IPS DF 19.7 (cell line): Measurements from ENCODE around the gene BMPER.
A peak's percentile ranks its signal among the peaks of the same experiment; 100 is the strongest.

ENCODE experiments used
- DNase-seq: peaks from one replicate; pipeline ENCODE4 v3.0.0-alpha.2; 2013; ENCODE audit warnings: low read depth, low spot score

BMPER gene

DNA sequence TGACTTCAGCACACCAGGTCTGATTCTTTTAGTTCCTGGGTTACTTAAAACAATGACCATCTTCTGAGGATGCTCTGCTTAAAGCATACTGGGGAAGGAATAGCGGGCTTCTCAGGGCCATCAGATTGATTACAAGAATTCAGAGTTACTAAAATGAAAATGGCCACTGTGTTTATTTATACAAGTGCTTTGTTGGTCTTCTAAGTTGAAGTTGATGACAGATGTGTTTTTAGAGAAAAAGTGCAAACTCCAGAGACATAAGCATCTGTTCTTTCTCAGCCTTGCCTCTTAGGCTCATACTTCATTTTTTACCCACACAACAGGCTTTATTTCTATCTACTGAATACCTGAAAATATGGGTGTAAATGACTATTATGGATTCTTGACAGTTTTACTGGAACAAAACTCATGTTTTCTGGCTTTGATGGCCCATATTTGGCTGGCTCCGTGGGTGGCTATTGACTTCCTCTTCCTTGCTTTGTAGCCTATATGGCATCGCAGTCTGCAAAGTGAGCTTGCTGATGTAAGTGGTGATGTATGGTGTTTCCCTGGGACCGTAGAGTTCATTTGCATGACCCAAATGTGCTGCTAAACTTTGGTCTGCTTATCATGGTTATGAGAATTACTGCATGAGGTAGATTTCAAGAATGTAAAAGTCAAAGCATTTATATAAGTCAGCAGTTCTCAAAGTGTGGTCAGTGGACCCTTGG, 121.3 kb downstream of the BMPER start:
- no peak for DNase-seq

- DNase-seq, result no peak
Measured at GRCh38 chr7:34031156-34031555, 125.8 kb downstream of the BMPER start.

DNA sequence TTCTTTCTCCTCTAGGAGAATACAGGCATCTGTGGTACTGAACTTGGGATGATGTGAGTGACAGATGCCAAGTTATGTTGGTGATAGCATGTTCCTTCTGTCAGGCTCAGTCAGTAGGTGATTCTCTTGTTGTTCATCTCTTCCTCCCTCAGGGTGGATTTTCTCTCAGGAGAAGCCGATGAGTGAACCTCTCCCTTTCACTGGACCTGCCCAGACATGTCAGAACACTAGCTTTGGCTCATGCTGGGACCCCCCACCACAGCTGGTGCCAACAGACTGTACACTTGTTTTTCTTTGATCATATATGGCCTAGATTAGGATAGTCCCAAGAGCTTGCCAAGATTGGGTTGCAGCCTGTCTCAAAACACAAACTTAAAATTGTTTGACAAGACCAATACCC, 129.4 kb downstream of the BMPER start:
- no peak for DNase-seq

- DNase-seq, result no peak
Measured at GRCh38 chr7:34036051-34036920, 130.9 kb downstream of the BMPER start.

DNA sequence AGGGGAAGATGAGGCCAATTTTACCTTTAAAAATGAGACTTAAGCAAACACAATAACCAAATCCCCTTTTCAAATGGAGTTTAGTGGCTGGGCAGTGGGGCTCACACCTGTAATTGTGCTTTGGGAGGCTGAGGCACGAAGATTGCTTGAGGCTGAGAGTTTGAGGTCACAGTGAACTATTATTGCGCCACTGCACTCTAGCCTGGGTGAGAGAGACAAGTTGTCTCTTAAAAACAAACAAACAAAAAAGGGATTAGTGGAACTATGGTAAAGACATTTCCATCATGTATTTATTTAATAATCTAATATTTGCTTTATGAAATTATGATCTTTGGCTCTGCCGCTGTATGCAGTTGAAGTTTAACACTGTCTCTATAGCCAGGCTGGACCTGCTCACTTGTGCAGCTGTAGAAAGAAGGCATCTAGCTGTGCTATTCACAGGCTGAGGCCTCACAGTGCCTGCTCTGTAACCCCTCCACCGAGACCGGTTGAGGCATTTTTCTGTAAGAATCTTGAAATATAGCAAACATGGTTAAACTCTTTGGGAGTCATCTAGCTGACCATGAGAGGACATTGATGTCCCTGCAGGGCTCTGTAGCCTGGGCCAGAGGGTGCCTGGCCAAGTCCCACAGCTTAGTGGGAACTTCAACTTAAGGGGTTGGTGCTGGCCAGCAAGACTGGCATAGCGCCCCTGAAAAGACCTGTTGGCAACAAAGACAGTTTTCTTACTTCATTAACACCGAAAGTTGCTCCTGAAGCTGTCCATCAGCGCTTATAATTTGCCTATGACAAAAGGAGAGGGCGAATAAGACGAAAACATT, 131.8 kb downstream of the BMPER start:
- DNase-seq, result no peak

- no peak for DNase-seq
Measured at GRCh38 chr7:34038816-34039470, 133.6 kb downstream of the BMPER start.

DNA sequence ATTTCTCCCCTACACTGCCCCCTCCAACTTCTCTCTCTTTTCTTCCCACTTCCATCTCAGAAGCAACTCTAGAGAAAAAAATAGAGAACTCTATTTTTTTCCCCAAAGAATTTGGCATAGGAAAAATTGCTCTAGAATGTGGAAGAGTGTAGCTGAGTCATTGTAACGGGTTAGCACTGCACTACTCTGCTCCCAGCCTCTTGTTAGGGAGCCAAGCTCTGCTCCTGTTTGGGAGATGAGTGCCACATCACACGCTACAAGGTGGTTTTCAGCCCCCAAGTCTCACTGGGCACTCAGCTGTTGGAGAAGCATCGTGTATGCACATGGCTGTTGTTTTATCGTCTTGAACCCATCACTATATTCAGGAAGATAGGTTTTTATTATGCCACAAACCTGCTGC, 136.4 kb downstream of the BMPER start:
- no peak for DNase-seq

DNA sequence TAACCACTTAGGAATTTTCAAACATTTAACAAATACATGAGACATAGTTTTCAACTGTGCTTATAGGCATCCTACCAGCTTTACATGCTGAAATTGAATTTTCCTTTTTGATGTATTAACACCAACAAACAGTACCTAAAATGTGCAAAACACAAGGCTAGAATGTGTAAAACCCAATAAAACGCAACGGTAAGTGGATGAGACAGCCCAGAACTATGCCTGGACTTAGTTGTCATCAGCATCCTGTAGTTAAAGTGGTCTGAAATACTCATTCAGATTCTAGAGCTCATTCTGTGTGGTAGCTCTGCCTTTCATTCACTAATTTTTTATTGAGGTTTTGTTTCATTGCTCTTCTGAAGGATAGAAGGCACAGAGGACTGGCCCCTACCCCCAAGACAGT, 137.1 kb downstream of the BMPER start:
- DNase-seq, result no peak

- DNase-seq, result no peak
Measured at GRCh38 chr7:34043461-34044305, 138.3 kb downstream of the BMPER start.

- no peak for DNase-seq
Measured at GRCh38 chr7:34044306-34044643, 138.9 kb downstream of the BMPER start.

DNA sequence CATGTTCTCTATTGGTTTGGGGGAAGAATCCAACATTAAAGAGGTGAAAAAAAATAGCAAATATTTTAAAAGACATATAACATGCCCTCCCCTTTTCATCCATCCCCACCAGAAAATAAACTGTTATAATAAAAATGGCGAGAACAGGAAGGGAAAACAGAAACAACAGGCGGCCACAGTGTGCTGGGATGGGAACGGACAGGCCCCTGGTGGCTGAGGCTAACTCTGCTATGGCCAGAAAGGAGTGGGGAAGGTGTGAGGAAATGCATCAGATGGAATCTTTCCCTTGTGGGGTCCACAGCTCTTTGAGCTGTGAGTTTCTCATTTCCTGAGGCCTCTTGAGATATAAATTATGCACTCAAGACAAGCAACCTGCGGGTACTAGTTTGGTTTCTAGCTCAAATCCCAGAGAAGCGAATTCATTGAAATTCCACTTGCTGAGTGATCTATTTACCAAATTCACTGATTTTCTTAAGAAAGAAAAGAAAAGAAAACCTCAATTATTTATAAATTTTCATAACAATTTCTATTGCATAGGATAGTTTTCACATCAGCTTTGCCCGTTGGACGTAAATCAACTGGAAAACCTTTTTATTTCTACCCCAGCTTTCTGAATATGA, 139.5 kb downstream of the BMPER start:
- no peak for DNase-seq

- DNase-seq, result no peak
Measured at GRCh38 chr7:34048445-34048844, 143.1 kb downstream of the BMPER start.

- DNase-seq, result no peak
Measured at GRCh38 chr7:34054075-34054474, 148.7 kb downstream of the BMPER start.

- no peak for DNase-seq
Measured at GRCh38 chr7:34057136-34057535, 151.8 kb downstream of the BMPER start.

GRCh38 chr7:34057956-34058355, 152.6 kb downstream of the BMPER start:
- no peak for DNase-seq

DNA sequence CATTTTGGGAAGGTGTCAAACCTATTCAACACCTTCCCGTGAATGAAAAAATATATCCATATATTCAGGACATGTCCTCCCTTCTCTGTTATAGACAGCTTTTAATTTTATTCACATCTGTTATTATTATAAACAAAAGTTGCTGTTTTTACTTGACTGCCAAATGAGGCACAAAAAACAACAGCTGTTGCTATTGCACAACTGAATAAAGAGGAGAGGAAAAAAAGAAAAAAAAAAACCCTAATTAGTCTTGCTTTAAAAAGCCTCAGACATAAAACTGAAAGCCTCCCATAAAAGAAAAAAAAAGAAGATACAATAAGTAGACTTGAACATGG, 153.4 kb downstream of the BMPER start:
- no peak for DNase-seq

DNA sequence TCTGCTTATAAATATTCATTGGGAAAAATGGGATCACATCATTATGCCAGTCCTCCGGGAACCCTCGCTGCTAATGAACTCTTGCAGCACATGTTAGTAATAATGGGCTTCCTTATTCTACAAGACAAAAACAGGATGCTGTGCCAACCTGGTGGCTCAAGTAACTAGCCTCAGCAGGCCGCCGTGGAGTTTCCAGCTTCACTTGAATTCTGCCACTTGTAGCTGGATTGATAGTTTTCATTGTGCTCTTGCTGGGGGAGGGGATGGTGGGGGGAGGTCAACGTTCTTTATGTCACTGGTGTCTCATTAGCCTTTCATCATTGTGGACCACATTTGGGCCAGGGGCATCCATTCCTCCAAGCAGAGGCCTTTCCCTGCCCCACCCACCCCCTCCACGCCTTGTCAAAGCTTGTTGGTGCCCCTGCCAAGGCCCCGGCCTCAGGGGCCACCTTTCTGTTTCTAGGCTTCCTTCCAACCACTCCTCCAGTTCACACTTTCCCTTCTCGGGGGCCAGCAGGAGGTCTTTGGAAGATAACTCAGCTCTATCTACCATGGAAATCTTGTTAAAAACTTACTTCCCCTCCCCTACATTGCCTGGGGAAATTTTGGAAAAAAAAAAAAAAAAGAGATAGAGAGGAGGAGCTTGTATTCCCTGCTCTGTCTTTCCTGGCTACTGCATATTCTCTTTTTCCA, 153.9 kb downstream of the BMPER start:
- DNase-seq, result peak; percentile 20

- DNase-seq, result no peak
Measured at GRCh38 chr7:34060196-34060947, 155.0 kb downstream of the BMPER start.

DNA sequence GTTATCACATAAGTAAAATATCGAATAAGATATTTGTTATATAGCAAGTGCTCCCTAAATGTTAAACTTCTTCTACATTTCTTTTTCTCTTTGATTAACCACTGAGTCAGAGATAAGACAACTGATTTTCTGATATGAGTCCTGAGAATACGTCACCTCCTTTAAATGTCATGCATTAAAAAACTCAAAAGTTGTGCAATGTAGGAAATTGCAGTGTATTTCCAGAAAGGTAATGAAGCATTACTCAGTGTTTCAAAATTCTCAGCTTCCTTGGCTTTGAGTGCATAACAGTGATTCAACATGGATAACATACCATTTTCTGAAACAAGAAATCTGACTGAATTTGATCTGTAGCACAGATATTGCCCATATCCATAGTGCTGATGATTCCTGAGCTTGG, 155.8 kb downstream of the BMPER start:
- DNase-seq, result no peak
